GM12878 (cell line): ENCODE results near the gene ZNF646. TPM values are rescaled to one million over a fixed set of nuclear protein-coding genes. Genes with fewer than 3 reads are reported as not detected.

ENCODE experiments used
- ATAC-seq: fragments of 200-7000 bp; cut with Tn5 transposase; 3 replicates; pipeline ENCODE4 v1.9.1; 2020; ENCODE audit warnings: mild to moderate bottlenecking, moderate library complexity
- BruUV-seq: library from RNA; stranded (reverse); fragments of 400-500 nt; replicated peaks from 2 replicates; lab custom pipeline; 2021; lab: Mats Ljungman, UMichigan
- CTCF ChIA-PET: fragments of 300-600 bp; sonication (Branson Sonifier 250); formaldehyde crosslinking; extraction: SDS; loops from one replicate; lab custom pipeline; 2021; ENCODE audit warnings: inconsistent platforms; lab: Yijun Ruan, JAX
- POLR2A ChIA-PET: fragments of 350-600 bp; formaldehyde crosslinking; extraction: SDS; loops from one replicate; lab custom pipeline; 2021; ENCODE audit warnings: inconsistent platforms; lab: Charles Lee
- RAD21 ChIA-PET: fragments of 300-600 bp; sonication (Branson Sonifier 250); formaldehyde crosslinking; loops from one replicate; lab custom pipeline; 2023; ENCODE audit warnings: antibody characterized with exemption; ENCODE audit not compliant: unreplicated experiment; lab: Charles Lee
- SMC1A ChIA-PET: fragments of 300-600 bp; sonication (Branson Sonifier 250); formaldehyde crosslinking; loops from one replicate; lab custom pipeline; 2023; ENCODE audit not compliant: unreplicated experiment, uncharacterized antibody; lab: Charles Lee
- DNase-seq: peaks from one replicate; pipeline ENCODE4 v3.0.0-alpha.2; 2011; ENCODE audit warnings: low read depth, low spot score
- FAIRE-seq: peaks from 3 replicates; lab custom pipeline; 2011; peaks lifted over from hg19 to GRCh38; lab: Jason Lieb, UNC
- H2AFZ ChIP-seq: 2 replicates; pipeline ENCODE4 v1.6.0; 2011; ENCODE audit warnings: low read depth, low read length, control low read depth; ENCODE audit not compliant: control insufficient read depth
- H3K27ac ChIP-seq: 2 replicates; pipeline ENCODE4 v1.5.1; 2011; ENCODE audit warnings: control low read depth; ENCODE audit not compliant: control insufficient read depth, insufficient read depth
- H3K27me3 ChIP-seq, 2 experiments: replicated peaks in 1 of 2; 2 replicates each; pipeline versions ENCODE4 v1.6.0 to v1.6.1; 2011; ENCODE audit warnings: low read length in 1 of 2; ENCODE audit not compliant: control insufficient read depth in 2 of 2, insufficient read depth in 2 of 2
- H3K36me3 ChIP-seq, 2 experiments: 2 replicates each; pipeline ENCODE4 v1.5.1; 2011; ENCODE audit warnings: low read length in 1 of 2; ENCODE audit not compliant: control insufficient read depth in 2 of 2, insufficient read depth in 2 of 2
- H3K4me1 ChIP-seq: 2 replicates; pipeline ENCODE4 v1.6.1; 2011; ENCODE audit warnings: mild to moderate bottlenecking, low read length, moderate library complexity, mixed read lengths; ENCODE audit not compliant: control insufficient read depth, insufficient read depth
- H3K4me2 ChIP-seq: 2 replicates; pipeline ENCODE4 v1.6.0; 2011; ENCODE audit warnings: control low read depth; ENCODE audit not compliant: control insufficient read depth, insufficient read depth
- H3K4me3 ChIP-seq: fragments of 200-600 bp; sonication (generic); 2 replicates; pipeline ENCODE4 v1.5.1; 2016
- H3K79me2 ChIP-seq: 2 replicates; pipeline ENCODE4 v1.6.0; 2011; ENCODE audit warnings: low read length; ENCODE audit not compliant: control insufficient read depth, insufficient read depth
- H3K9ac ChIP-seq: 2 replicates; pipeline ENCODE4 v1.8.0; 2011; ENCODE audit warnings: low read length, control low read depth, mixed read lengths; ENCODE audit not compliant: control insufficient read depth, insufficient read depth
- H3K9me3 ChIP-seq: replicated peaks from 3 replicates; pipeline ENCODE4 v1.5.1; 2011; ENCODE audit warnings: mild to moderate bottlenecking, low read length; ENCODE audit not compliant: control insufficient read depth, insufficient read depth
- H4K20me1 ChIP-seq: 2 replicates; pipeline ENCODE4 v1.6.0; 2011; ENCODE audit not compliant: control insufficient read depth, insufficient read depth
- BCL11A ChIP-seq: IDR thresholded peaks from 2 replicates; pipeline ENCODE4 v1.6.1; 2011; ENCODE audit warnings: low read depth, low read length
- BHLHE40 ChIP-seq, 2 experiments: fragments of 450-650 bp in 1 of 2; IDR thresholded peaks; 2 replicates each; pipeline ENCODE4 v1.6.1; 2011 to 2017; ENCODE audit warnings: low read depth in 2 of 2, borderline replicate concordance in 1 of 2, improper control_type of control experiment in 1 of 2, low read length in 1 of 2, mild to moderate bottlenecking in 1 of 2
- CBX5 ChIP-seq: sonication (generic); IDR thresholded peaks from 2 replicates; pipeline ENCODE4 v1.6.1; 2016; ENCODE audit warnings: low read depth, moderate library complexity, mild to moderate bottlenecking, inconsistent platforms
- CREM ChIP-seq: IDR thresholded peaks from 2 replicates; pipeline ENCODE4 v1.6.1; 2014; ENCODE audit warnings: antibody characterized with exemption, low read depth
- EZH2 ChIP-seq: IDR thresholded peaks from 2 replicates; pipeline ENCODE4 v1.6.1; 2012; ENCODE audit warnings: low read depth, mild to moderate bottlenecking, control low read depth, inconsistent platforms, low read length, borderline replicate concordance; ENCODE audit not compliant: control insufficient read depth
- KAT2A ChIP-seq: conservative IDR thresholded peaks from 2 replicates; pipeline ENCODE4 v1.6.1; 2011; ENCODE audit warnings: low read depth, low read length; ENCODE audit not compliant: control insufficient read depth
- MTA2 ChIP-seq: fragments of 450-650 bp; IDR thresholded peaks from 2 replicates; pipeline ENCODE4 v1.6.1; 2016; ENCODE audit warnings: low read depth, mild to moderate bottlenecking, moderate library complexity
- NFXL1 ChIP-seq: fragments of 450-650 bp; IDR thresholded peaks from 2 replicates; pipeline ENCODE4 v1.6.1; 2017; ENCODE audit warnings: antibody characterized with exemption, mild to moderate bottlenecking, borderline replicate concordance
- NR2C2 ChIP-seq: IDR thresholded peaks from 2 replicates; pipeline ENCODE4 v1.6.1; 2011; ENCODE audit warnings: borderline replicate concordance, low read depth; ENCODE audit not compliant: control insufficient read depth, insufficient read length
- POLR2AphosphoS5 ChIP-seq: IDR thresholded peaks from 2 replicates; pipeline ENCODE4 v1.6.1; 2011; ENCODE audit warnings: mild to moderate bottlenecking, low read length, inconsistent platforms
- REST ChIP-seq: IDR thresholded peaks from 2 replicates; pipeline ENCODE4 v1.6.1; 2012; ENCODE audit warnings: mild to moderate bottlenecking, low read depth, low read length
- SRF ChIP-seq, 2 experiments: IDR thresholded peaks; 2 replicates each; pipeline ENCODE4 v1.6.1; 2011; ENCODE audit warnings: low read depth in 2 of 2, low read length in 2 of 2, mild to moderate bottlenecking in 1 of 2, moderate library complexity in 1 of 2
- STAT1 ChIP-seq: fragments of 450-650 bp; conservative IDR thresholded peaks from 2 replicates; pipeline ENCODE4 v1.6.1; 2014; ENCODE audit warnings: antibody characterized with exemption, mild to moderate bottlenecking
- SUPT20H ChIP-seq: IDR thresholded peaks from 2 replicates; pipeline ENCODE4 v1.6.1; 2011; ENCODE audit warnings: low read depth, mild to moderate bottlenecking, low read length, moderate library complexity, borderline replicate concordance; ENCODE audit not compliant: control insufficient read depth
- TCF12 ChIP-seq: IDR thresholded peaks from 2 replicates; pipeline ENCODE4 v1.6.1; 2011; ENCODE audit warnings: low read depth, mild to moderate bottlenecking, low read length
- WRNIP1 ChIP-seq: IDR thresholded peaks from 2 replicates; pipeline ENCODE4 v1.6.1; 2011; ENCODE audit warnings: low read depth, low read length, improper control_type of control experiment, borderline replicate concordance
- ZBED1 ChIP-seq: IDR thresholded peaks from 2 replicates; pipeline ENCODE4 v1.6.1; 2016; ENCODE audit warnings: borderline replicate concordance
- WGBS: methylation state at CpG from one replicate; pipeline ENCODE4 v1.1.6; 2016; ENCODE audit warnings: low lambda C conversion rate; ENCODE audit not compliant: insufficient replicate concordance, insufficient coverage; ENCODE audit errors: missing lambda C conversion rate; 5-methylcytosine and 5-hydroxymethylcytosine counted together
- in situ Hi-C: fragments of 300-500 bp; cut with MboI; formaldehyde crosslinking; loops from 9 replicates; pipeline ENCODE4 v1.14.3; 2018; ENCODE audit warnings: mixed read lengths
- intact Hi-C: fragments of 100-400 bp; cut with micrococcal nuclease; formaldehyde crosslinking; loops from one replicate; pipeline ENCODE4 v1.14.2; 2022; ENCODE audit not compliant: unreplicated experiment
- polyA plus RNA-seq, 11 experiments: library from polyadenylated mRNA; depleted of rRNA in 4 of 11; unstranded in 6 of 11; stranded (reverse) in 5 of 11; fragments of >200 nt; fragmentation: Nextera tagmentation in 4 of 11; fragmentation: Illumina TruSeq in 1 of 11; extraction: Ambion mirVana in 4 of 11; extraction: Trizol in 1 of 11; gene quantifications; 1 replicate in 1 of 11; 2 replicates in 10 of 11; pipeline versions ENCODE4 v1.2.1 to v1.2.3, GENCODE V29; 2011 to 2016; ENCODE audit warnings: inconsistent platforms in 2 of 11, missing spikeins in 2 of 11, low read depth in 1 of 11
- total RNA-seq, 4 experiments: library from RNA; depleted of rRNA in 3 of 4; stranded (reverse); fragments of >200 nt in 3 of 4; fragmentation: Illumina TruSeq in 1 of 4; extraction: Trizol in 1 of 4; gene quantifications; 2 replicates each; pipeline versions ENCODE4 v1.2.1 to v1.2.3, GENCODE V29; 2013 to 2021
- TF ChIP-seq, protein P1 (sequence below): fragments of 450-650 bp; formaldehyde crosslinking; IDR thresholded peaks from 2 replicates; pipeline ENCODE4 v1.4.0; 2020; ENCODE audit warnings: mild to moderate bottlenecking, moderate library complexity

The ZNF646 gene
- total and polyA plus RNA-seq, 10 of the 15 experiments (the other 5 are each of a cell fraction or from before 2014, with no cell fraction given): 0.10 to 21.8 (median 6.4) TPM

- RAD21 ChIA-PET: interaction anchor here (2.6 kb wide), 1 partner anchor 43 kb away, joined by 12 read pairs; the partner anchor contains the start of genes ZNF646 and ZNF668
- Histone ChIP-seq H3K4me3 (no peak overlapping the region), H3K4me1 (no peaks in the 10 kb centered on the region; the same call in 1 of the 2 replicates), H3K27ac (no peak overlapping the region), H4K20me1 (no peaks in the 10 kb centered on the region), H3K36me3 (peaks cover 0 to under 1% of the 10 kb centered on the region in 2 experiments; a peak in 1 of 4 replicates), H2AFZ (no peak overlapping the region), H3K79me2 (peaks cover 7% of the 10 kb centered on the region), H3K9ac (no peak overlapping the region), H3K9me3 (no peaks in the 10 kb centered on the region), H3K4me2 (no peak overlapping the region), H3K27me3 (no peaks in the 10 kb centered on the region)
- CTCF ChIA-PET: interaction anchor here (1.0 to 1.2 kb wide), 2 partner anchors 9 to 33 kb away, joined by 3 read pairs; no protein-coding TSS in a partner anchor
- POLR2A ChIA-PET: no interaction called here
- BruUV-seq: no TSS peak
- 87% methylated on average over 4 of the region's 4 CpGs for WGBS
- in situ Hi-C loops (no loop called here), intact Hi-C loops (no loop called here)
- SMC1A ChIA-PET: interaction anchor here (0.6 to 1.3 kb wide), 2 partner anchors 32 to 302 kb away, joined by 3 read pairs; no protein-coding TSS in a partner anchor
- no peak for FAIRE-seq
- ATAC-seq: no peak
- no peak for DNase-seq
- TF ChIP-seq CREM: no peak
- TF ChIP-seq BHLHE40 (IDR thresholded peaks at IDR 0.05; ENCODE audit: borderline replicate concordance in 1 of 2, low read depth in 2 of 2, low read length in 1 of 2): no peak
- TF ChIP-seq WRNIP1: no peak
- TF ChIP-seq REST: no peak
- no peak for TF ChIP-seq NFXL1
- TF ChIP-seq, protein P1, sequence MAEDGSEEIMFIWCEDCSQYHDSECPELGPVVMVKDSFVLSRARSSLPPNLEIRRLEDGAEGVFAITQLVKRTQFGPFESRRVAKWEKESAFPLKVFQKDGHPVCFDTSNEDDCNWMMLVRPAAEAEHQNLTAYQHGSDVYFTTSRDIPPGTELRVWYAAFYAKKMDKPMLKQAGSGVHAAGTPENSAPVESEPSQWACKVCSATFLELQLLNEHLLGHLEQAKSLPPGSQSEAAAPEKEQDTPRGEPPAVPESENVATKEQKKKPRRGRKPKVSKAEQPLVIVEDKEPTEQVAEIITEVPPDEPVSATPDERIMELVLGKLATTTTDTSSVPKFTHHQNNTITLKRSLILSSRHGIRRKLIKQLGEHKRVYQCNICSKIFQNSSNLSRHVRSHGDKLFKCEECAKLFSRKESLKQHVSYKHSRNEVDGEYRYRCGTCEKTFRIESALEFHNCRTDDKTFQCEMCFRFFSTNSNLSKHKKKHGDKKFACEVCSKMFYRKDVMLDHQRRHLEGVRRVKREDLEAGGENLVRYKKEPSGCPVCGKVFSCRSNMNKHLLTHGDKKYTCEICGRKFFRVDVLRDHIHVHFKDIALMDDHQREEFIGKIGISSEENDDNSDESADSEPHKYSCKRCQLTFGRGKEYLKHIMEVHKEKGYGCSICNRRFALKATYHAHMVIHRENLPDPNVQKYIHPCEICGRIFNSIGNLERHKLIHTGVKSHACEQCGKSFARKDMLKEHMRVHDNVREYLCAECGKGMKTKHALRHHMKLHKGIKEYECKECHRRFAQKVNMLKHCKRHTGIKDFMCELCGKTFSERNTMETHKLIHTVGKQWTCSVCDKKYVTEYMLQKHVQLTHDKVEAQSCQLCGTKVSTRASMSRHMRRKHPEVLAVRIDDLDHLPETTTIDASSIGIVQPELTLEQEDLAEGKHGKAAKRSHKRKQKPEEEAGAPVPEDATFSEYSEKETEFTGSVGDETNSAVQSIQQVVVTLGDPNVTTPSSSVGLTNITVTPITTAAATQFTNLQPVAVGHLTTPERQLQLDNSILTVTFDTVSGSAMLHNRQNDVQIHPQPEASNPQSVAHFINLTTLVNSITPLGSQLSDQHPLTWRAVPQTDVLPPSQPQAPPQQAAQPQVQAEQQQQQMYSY (CRISPR knock-in tag): no peak
- TF ChIP-seq TCF12: no peak
- TF ChIP-seq SRF (IDR thresholded peaks at IDR 0.05; ENCODE audit: low read depth in 2 of 2, low read length in 2 of 2): no peak
- TF ChIP-seq POLR2AphosphoS5: no peak
- TF ChIP-seq STAT1: no peak
- no peak for TF ChIP-seq EZH2
- TF ChIP-seq BCL11A: no peak
- no peak for TF ChIP-seq CBX5
- no peak for TF ChIP-seq NR2C2
- TF ChIP-seq MTA2: no peak
- no peak for TF ChIP-seq SUPT20H
- TF ChIP-seq ZBED1: no peak
- no peak for TF ChIP-seq KAT2A
Observed at GRCh38 chr16:31031276-31031675, 42.9 kb upstream of the ZNF646 start.
